K562 (cell line): ENCODE results near the gene WSCD1. TPM values are rescaled to one million over a fixed set of nuclear protein-coding genes. Genes with fewer than 3 reads are reported as not detected.

Experiments used
- ATAC-seq: fragments of 200-7000 bp; cut with Tn5 transposase; 3 replicates; pipeline ENCODE4 v1.9.1; 2020; ENCODE audit warnings: moderate library complexity
- BruUV-seq: library from RNA; stranded (reverse); fragments of 400-500 nt; replicated peaks from 2 replicates; lab custom pipeline; 2021; lab: Mats Ljungman, UMichigan
- CTCF ChIA-PET: fragments of 300-600 bp; formaldehyde crosslinking; extraction: SDS; loops from one replicate; lab custom pipeline; 2021; ENCODE audit warnings: low intra/inter-chr PET ratio; lab: Yijun Ruan, JAX
- POLR2A ChIA-PET: fragments of 300-600, 350-650 bp; sonication (Branson Sonifier 250); formaldehyde crosslinking; extraction: SDS; loops from one replicate; lab custom pipeline; 2021; ENCODE audit warnings: antibody characterized with exemption, inconsistent platforms; lab: Yijun Ruan, JAX
- DNase-seq, 4 experiments: peaks; one replicate each; pipeline versions ENCODE4 v3.0.0 to v3.0.0-alpha.2; 2011 to 2018; ENCODE audit warnings: low spot score in 3 of 4, mixed read lengths in 3 of 4; ENCODE audit errors: extremely low read depth in 1 of 4
- FAIRE-seq: peaks from 2 replicates; lab custom pipeline; 2011; peaks lifted over from hg19 to GRCh38; lab: Jason Lieb, UNC
- H2AFZ ChIP-seq: 2 replicates; pipeline ENCODE4 v1.6.0; 2011; ENCODE audit warnings: low read depth, low read length, control low read depth, inconsistent platforms
- H3K27ac ChIP-seq: fragments of 200-600 bp; 3 replicates; pipeline ENCODE4 v1.8.0; 2011; ENCODE audit warnings: low read depth, mild to moderate bottlenecking, control low read depth, inconsistent platforms, low read length, moderate library complexity, mixed read lengths; ENCODE audit errors: extremely low read depth
- H3K27me3 ChIP-seq, 2 experiments: fragments of 300-600 bp in 1 of 2; 2 replicates in 1 of 2; 3 replicates in 1 of 2; pipeline versions ENCODE4 v1.6.0 to v1.8.0; 2011; ENCODE audit warnings: inconsistent platforms in 2 of 2, low read length in 2 of 2, mild to moderate bottlenecking in 1 of 2, mixed read lengths in 1 of 2, moderate library complexity in 1 of 2; ENCODE audit not compliant: control insufficient read depth in 2 of 2, insufficient read depth in 2 of 2
- H3K36me3 ChIP-seq: fragments of 300-600 bp; 3 replicates; pipeline ENCODE4 v1.8.0; 2011; ENCODE audit warnings: mild to moderate bottlenecking, low read length, inconsistent platforms; ENCODE audit not compliant: control insufficient read depth, insufficient read depth
- H3K4me1 ChIP-seq, 2 experiments: fragments of 200-600 bp in 1 of 2; replicated peaks in 1 of 2; 2 replicates in 1 of 2; 3 replicates in 1 of 2; pipeline versions ENCODE4 v1.5.1 to v1.8.0; 2011; ENCODE audit warnings: inconsistent platforms in 2 of 2, low read length in 2 of 2, mild to moderate bottlenecking in 1 of 2, mixed read lengths in 1 of 2, moderate library complexity in 1 of 2; ENCODE audit not compliant: control insufficient read depth in 2 of 2, insufficient read depth in 2 of 2
- H3K4me2 ChIP-seq: 2 replicates; pipeline ENCODE4 v1.6.1; 2011; ENCODE audit warnings: low read length, control low read depth, inconsistent platforms, mixed read lengths; ENCODE audit not compliant: insufficient read depth
- H3K4me3 ChIP-seq: fragments of 200-600 bp; sonication (generic), shearing (Covaris generic); 2 replicates; pipeline ENCODE4 v1.5.1; 2016; ENCODE audit warnings: control low read depth, inconsistent platforms
- H3K79me2 ChIP-seq: fragments of 200-600 bp; 3 replicates; pipeline ENCODE4 v1.8.0; 2011; ENCODE audit warnings: low read length, inconsistent platforms; ENCODE audit not compliant: control insufficient read depth, insufficient read depth
- H3K9ac ChIP-seq, 2 experiments: 2 replicates each; pipeline versions ENCODE4 v1.6.0 to v1.6.1; 2011; ENCODE audit warnings: low read depth in 2 of 2, low read length in 2 of 2, control low read depth in 1 of 2, inconsistent platforms in 1 of 2, mild to moderate bottlenecking in 1 of 2, mixed read lengths in 1 of 2; ENCODE audit not compliant: insufficient read depth in 1 of 2
- H3K9me1 ChIP-seq: one replicate; pipeline ENCODE4 v1.6.0; 2011; ENCODE audit warnings: inconsistent platforms, mild to moderate bottlenecking, low read length, moderate library complexity; ENCODE audit not compliant: control insufficient read depth, insufficient read depth
- H3K9me3 ChIP-seq: replicated peaks from 2 replicates; pipeline ENCODE4 v1.5.1; 2011; ENCODE audit warnings: low read depth, low read length, inconsistent platforms; ENCODE audit not compliant: control insufficient read depth, insufficient read depth
- H4K20me1 ChIP-seq: replicated peaks from 2 replicates; pipeline ENCODE4 v1.6.1; 2011; ENCODE audit warnings: low read length, inconsistent platforms, mixed read lengths; ENCODE audit not compliant: control insufficient read depth, insufficient read depth
- ARID2 ChIP-seq: fragments of 450-650 bp; IDR thresholded peaks from 2 replicates; pipeline ENCODE4 v1.6.1; 2017; ENCODE audit warnings: antibody characterized with exemption, mild to moderate bottlenecking
- CBFA2T3 ChIP-seq: fragments of 450-650 bp; IDR thresholded peaks from 2 replicates; pipeline ENCODE4 v1.6.1; 2017
- CEBPG ChIP-seq, 3 experiments: fragments of 200-800 bp in 1 of 3; sonication (Bioruptor generic) in 1 of 3; sonication (generic) in 1 of 3; formaldehyde crosslinking in 1 of 3; IDR thresholded peaks in 2 of 3; conservative IDR thresholded peaks in 1 of 3; 2 replicates each; pipeline versions ENCODE4 v1.6.1 to v1.8.0; 2016 to 2022; ENCODE audit warnings: missing compliant biosample characterization in 2 of 3, missing genetic modification characterization in 2 of 3, mild to moderate bottlenecking in 1 of 3, missing genetic modification reagents in 1 of 3
- ELF4 ChIP-seq: fragments of 450-650 bp; formaldehyde crosslinking; IDR thresholded peaks from 2 replicates; pipeline ENCODE4 v1.4.0; 2022; ENCODE audit warnings: missing genetic modification characterization
- NCOA6 ChIP-seq: fragments of 450-650 bp; IDR thresholded peaks from 2 replicates; pipeline ENCODE4 v1.6.1; 2017; ENCODE audit warnings: mild to moderate bottlenecking
- POLR2AphosphoS2 ChIP-seq: IDR thresholded peaks from 2 replicates; pipeline ENCODE4 v1.6.1; 2012; ENCODE audit warnings: low read length, improper control_type of control experiment
- RCOR1 ChIP-seq, 2 experiments: IDR thresholded peaks; 2 replicates each; pipeline ENCODE4 v1.6.1; 2012; ENCODE audit warnings: low read depth in 2 of 2, low read length in 2 of 2, borderline replicate concordance in 1 of 2, improper control_type of control experiment in 1 of 2
- RNF2 ChIP-seq: sonication (generic); IDR thresholded peaks from 2 replicates; pipeline ENCODE4 v1.6.1; 2016
- SMARCE1 ChIP-seq: fragments of 450-650 bp; IDR thresholded peaks from 2 replicates; pipeline ENCODE4 v1.7.1; 2016; ENCODE audit warnings: mild to moderate bottlenecking
- SRF ChIP-seq, 2 experiments: fragments of 250-450, 450-650 bp in 1 of 2; sonication (Bioruptor Pico) in 1 of 2; sonication (generic) in 1 of 2; formaldehyde crosslinking; IDR thresholded peaks; 2 replicates each; pipeline versions ENCODE4 v1.5.0 to v1.5.1; 2020 to 2022; ENCODE audit warnings: mild to moderate bottlenecking in 1 of 2, missing genetic modification reagents in 1 of 2
- TAF9B ChIP-seq: fragments of 450-650 bp; IDR thresholded peaks from 2 replicates; pipeline ENCODE4 v1.6.1; 2018; ENCODE audit warnings: mild to moderate bottlenecking; ENCODE audit not compliant: partially characterized antibody
- U2AF2 ChIP-seq: fragments of 200-400 bp; formaldehyde crosslinking; optimal IDR thresholded peaks from 2 replicates; pipeline ENCODE3; 2017; ENCODE audit warnings: low read depth, mild to moderate bottlenecking, low read length
- WGBS: fragments of 100-300 bp; shearing (Covaris generic); methylation state at CpG from one replicate; pipeline ENCODE4 v1.1.6; 2016; ENCODE audit warnings: low coverage, mixed read lengths; ENCODE audit not compliant: insufficient coverage; ENCODE audit errors: missing lambda C conversion rate; 5-methylcytosine and 5-hydroxymethylcytosine counted together
- in situ Hi-C: fragments of 300-500 bp; cut with MboI; formaldehyde crosslinking; loops from 4 replicates; pipeline ENCODE4 v1.15.0; 2018; ENCODE audit warnings: inconsistent platforms, mixed read lengths
- intact Hi-C: fragments of 100-400 bp; cut with micrococcal nuclease; formaldehyde crosslinking; loops from 2 replicates; pipeline ENCODE4 v1.14.2; 2022
- polyA plus RNA-seq, 8 experiments: library from polyadenylated mRNA; depleted of rRNA in 4 of 8; stranded (reverse) in 5 of 8; unstranded in 3 of 8; fragments of >200 nt; fragmentation: Nextera tagmentation in 2 of 8; fragmentation: Illumina TruSeq in 1 of 8; extraction: Ambion mirVana in 2 of 8; extraction: Trizol in 1 of 8; gene quantifications; 2 replicates each; pipeline versions ENCODE4 v1.2.1 to v1.2.3, GENCODE V29; 2011 to 2014; ENCODE audit warnings: inconsistent platforms in 1 of 8, missing spikeins in 1 of 8
- total RNA-seq, 7 experiments: library from RNA; depleted of rRNA in 6 of 7; stranded (reverse); fragments of >200 nt in 6 of 7; fragmentation: Illumina TruSeq in 2 of 7; extraction: Trizol in 2 of 7; gene quantifications; 2 replicates each; pipeline versions ENCODE4 v1.2.1 to v1.2.3, GENCODE V29; 2011 to 2021; ENCODE audit warnings: low replicate concordance in 1 of 7
- TF ChIP-seq, protein P1 (sequence below): sonication (generic); formaldehyde crosslinking; IDR thresholded peaks from 2 replicates; pipeline ENCODE4 v1.4.0; 2020; ENCODE audit warnings: mild to moderate bottlenecking, missing genetic modification reagents
- TF ChIP-seq, protein P2 (sequence below): sonication (generic); formaldehyde crosslinking; IDR thresholded peaks from 2 replicates; pipeline ENCODE4 v1.8.1; 2023; ENCODE audit warnings: mild to moderate bottlenecking, missing genetic modification reagents

The WSCD1 gene
- total and polyA plus RNA-seq, 9 of the 15 experiments (the other 6 are each of a cell fraction or from before 2014, with no cell fraction given), result not detected

DNA sequence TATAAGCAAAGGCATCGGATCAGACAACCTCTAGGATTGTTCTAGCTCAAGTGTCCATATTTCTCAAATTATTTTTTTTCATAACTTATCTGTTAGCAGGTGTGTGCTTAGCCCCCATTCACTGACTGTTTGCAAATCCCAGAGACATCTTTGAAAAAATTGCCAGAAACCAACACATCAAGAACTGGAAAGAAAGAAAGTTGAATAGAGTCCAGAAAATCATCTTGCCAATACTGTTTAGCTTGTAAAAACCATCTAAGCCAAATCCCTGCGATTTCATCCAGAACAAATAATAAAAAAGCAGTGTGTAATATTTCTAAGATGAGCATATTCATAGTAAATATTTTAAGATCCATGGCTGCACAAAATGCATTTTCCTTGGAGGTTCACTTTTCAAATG is 64.5 kb downstream of the WSCD1 start (continued):
- TF ChIP-seq, protein P1, sequence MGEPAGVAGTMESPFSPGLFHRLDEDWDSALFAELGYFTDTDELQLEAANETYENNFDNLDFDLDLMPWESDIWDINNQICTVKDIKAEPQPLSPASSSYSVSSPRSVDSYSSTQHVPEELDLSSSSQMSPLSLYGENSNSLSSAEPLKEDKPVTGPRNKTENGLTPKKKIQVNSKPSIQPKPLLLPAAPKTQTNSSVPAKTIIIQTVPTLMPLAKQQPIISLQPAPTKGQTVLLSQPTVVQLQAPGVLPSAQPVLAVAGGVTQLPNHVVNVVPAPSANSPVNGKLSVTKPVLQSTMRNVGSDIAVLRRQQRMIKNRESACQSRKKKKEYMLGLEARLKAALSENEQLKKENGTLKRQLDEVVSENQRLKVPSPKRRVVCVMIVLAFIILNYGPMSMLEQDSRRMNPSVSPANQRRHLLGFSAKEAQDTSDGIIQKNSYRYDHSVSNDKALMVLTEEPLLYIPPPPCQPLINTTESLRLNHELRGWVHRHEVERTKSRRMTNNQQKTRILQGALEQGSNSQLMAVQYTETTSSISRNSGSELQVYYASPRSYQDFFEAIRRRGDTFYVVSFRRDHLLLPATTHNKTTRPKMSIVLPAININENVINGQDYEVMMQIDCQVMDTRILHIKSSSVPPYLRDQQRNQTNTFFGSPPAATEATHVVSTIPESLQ, result no peak
- TF ChIP-seq RCOR1 (IDR thresholded peaks at IDR 0.05; ENCODE audit: borderline replicate concordance in 1 of 2, low read depth in 2 of 2, low read length in 2 of 2), result no peak
- TF ChIP-seq ARID2, result no peak
- no peak for TF ChIP-seq CBFA2T3

DNA sequence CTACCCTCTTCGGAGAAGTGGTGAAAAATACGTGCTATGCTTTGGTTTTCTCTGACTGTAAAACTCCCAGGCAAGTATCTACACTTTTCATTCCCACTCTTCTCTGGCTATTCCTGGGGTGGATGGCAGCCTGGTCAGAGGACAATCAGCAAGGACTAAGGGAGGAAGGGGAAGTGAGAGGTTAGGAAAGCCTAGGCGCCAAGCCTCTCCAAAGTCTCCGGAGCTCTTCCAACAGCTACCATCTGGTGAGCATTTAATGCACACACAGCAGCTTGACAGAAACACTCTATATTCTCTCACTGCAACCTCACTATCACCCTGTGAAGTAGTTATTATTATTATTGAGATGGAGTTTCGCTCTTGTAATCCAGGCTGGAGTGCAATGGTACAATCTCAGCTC is 65.1 kb downstream of the WSCD1 start:
- ChIA-PET CTCF (no interaction called here), POLR2A (no interaction called here)
- H3K4me3 ChIP-seq, result no peak overlapping the region
- WGBS, result 0% methylated on average over 4 of the region's 5 CpGs
- BruUV-seq, result no TSS peak
- no peak for ATAC-seq
- no peak overlapping the region for H3K27ac ChIP-seq
- FAIRE-seq, result no peak
- H3K36me3 ChIP-seq, result no peaks in the 10 kb centered on the region
- H3K4me2 ChIP-seq, result no peak overlapping the region
- no peaks in the 10 kb centered on the region; a peak in 1 of 5 replicates for H3K27me3 ChIP-seq
- H3K4me1 ChIP-seq, result no peaks in the 10 kb centered on the region
- no peak for DNase-seq
- no peak overlapping the region for H2AFZ ChIP-seq
- intact Hi-C loops, result no loop called here
- H3K9me3 ChIP-seq, result no peaks in the 10 kb centered on the region
- H3K9ac ChIP-seq, result no peak overlapping the region
- in situ Hi-C loops, result no loop called here
- no peaks in the 10 kb centered on the region for H3K9me1 ChIP-seq
- no peaks in the 10 kb centered on the region for H3K79me2 ChIP-seq
- no peaks in the 10 kb centered on the region for H4K20me1 ChIP-seq
- TF ChIP-seq NCOA6 (no peak), CEBPG (CRISPR knock-in tag; IDR thresholded peaks at IDR 0.05) (no peak), CEBPG (tag; conservative IDR thresholded peaks at IDR 0.05 in 1 of 2, IDR thresholded peaks at IDR 0.05 in 1 of 2) (no peak), SMARCE1 (no peak), TAF9B (no peak), RNF2 (no peak), ELF4 (CRISPR knock-in tag) (no peak), POLR2AphosphoS2 (no peak), U2AF2 (no peak), SRF (CRISPR knock-in tag; IDR thresholded peaks at IDR 0.05) (no peak)
- TF ChIP-seq, protein P2, sequence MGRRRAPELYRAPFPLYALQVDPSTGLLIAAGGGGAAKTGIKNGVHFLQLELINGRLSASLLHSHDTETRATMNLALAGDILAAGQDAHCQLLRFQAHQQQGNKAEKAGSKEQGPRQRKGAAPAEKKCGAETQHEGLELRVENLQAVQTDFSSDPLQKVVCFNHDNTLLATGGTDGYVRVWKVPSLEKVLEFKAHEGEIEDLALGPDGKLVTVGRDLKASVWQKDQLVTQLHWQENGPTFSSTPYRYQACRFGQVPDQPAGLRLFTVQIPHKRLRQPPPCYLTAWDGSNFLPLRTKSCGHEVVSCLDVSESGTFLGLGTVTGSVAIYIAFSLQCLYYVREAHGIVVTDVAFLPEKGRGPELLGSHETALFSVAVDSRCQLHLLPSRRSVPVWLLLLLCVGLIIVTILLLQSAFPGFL (CRISPR knock-in tag), result no peak
